GM12892 (cell line): ENCODE results near the gene ZGLP1.

Source experiments
- POLR2A ChIP-seq: IDR thresholded peaks from 2 replicates; pipeline ENCODE4 v1.6.1; 2011; ENCODE audit warnings: low read depth, low read length, control low read depth
- POLR2AphosphoS5 ChIP-seq: IDR thresholded peaks from 2 replicates; pipeline ENCODE4 v1.6.1; 2011; ENCODE audit warnings: low read depth, low read length, control low read depth
- TAF1 ChIP-seq: IDR thresholded peaks from 2 replicates; pipeline ENCODE4 v1.6.1; 2011; ENCODE audit warnings: low read depth, mild to moderate bottlenecking, control low read depth, low read length, borderline replicate concordance

- no peak for TF ChIP-seq POLR2A
- no peak for TF ChIP-seq POLR2AphosphoS5
- no peak for TF ChIP-seq TAF1
Observed at GRCh38 chr19:10352764-10353671, 43.4 kb upstream of the ZGLP1 start.
